ENCODE results near the gene GRAMD2B.
"Not testable (repeated sequence)": the region's sequence is repeated elsewhere in the genome, so short reads cannot be mapped to it uniquely, and the experiment has no call there.

GRAMD2B gene

GRCh38 chr5:126413856-126414255 lies 9.4 kb upstream of the GRAMD2B start:
- no peak for DNase-seq

DNA sequence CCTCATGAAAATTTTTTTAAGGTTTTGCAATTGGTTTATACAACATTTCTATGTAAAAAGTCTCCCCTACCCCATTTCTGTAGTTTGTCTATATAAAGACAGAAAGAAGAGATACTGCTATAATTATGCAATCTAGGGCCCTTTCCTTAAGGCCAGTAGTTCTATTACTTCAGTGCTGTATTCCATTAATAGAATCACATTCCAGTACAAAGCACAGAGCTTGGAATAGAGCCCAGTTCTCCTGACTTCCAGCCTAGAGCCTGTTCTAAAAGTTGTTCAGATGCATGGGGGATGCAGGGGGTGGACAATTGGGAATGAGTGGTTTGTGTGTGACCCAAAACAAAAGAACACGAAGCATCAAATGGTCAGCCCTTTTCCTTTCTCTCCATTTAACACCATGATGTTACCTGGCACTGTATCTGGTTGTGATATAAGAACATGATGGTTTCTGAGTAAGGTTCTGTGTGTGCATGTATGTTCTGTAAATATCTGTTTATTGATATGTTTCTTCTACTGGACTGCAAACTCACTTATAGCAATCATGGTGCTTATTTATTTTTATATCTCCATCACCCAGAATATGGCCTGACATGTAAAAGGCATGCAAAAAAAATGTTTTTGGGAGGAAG lies 8.2 kb upstream of the GRAMD2B start:
- DNase-seq, result no peak

DNA sequence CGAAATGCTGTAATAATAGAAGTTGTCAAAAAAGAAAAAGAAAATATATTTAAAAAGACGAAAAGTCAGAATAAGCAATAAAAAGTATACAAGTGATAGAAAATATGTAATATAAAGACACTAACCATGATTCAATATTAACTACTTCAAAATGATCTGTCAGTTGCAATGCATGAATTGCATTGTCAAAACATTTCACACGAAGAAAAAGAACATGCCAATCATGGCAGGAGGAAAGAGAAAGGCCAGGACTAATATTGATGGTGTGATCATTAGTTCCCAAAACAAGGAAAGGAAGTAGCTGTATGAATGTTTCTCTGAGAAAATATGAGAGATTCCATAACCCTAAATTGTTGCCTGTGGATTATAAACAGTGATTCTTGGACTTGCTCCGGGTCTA lies 7.4 kb upstream of the GRAMD2B start:
- DNase-seq, result no peak

GRCh38 chr5:126416266-126416925 lies 6.8 kb upstream of the GRAMD2B start:
- no peak for DNase-seq

DNA sequence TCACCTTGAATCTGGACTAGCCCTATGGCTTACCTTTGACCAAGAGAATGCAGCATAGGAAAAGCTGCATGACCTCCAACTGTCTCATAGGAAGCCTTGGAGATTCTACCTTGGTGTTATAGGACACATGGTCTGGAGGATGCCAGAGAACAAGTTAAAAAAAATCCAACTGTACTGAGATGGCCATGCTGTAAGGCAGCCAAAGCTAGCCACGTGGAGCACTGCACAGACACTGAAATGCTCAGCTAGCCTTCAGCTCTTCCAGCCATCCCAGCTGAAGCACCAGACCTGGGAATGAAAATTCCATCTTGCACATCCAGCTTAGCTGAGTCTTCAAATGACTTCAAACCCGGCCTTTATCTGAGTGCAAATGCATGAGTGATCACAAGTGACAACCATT lies 6.0 kb upstream of the GRAMD2B start:
- DNase-seq, result no peak

DNA sequence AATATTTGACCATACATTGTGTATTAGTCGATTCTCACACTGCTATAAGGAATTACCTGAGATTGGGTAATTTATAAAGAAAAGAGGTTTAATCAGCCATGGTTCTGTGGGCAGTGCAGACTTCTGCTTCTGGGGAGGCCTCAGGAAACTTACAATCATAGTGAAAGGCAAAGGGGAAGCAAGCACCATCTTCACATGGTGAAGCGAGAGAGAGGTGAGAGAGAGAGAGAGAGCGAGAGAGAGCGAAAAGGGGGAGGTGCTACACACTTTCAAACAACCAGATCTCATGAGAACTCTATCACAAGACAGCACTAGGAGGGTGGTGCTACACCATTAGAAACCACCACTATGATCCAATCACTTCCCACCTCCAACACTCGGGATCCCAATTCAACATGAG lies 4.1 kb upstream of the GRAMD2B start:
- no peak for DNase-seq

GRCh38 chr5:126428421-126428820 lies 5.2 kb downstream of the GRAMD2B start:
- no peak for DNase-seq

DNA sequence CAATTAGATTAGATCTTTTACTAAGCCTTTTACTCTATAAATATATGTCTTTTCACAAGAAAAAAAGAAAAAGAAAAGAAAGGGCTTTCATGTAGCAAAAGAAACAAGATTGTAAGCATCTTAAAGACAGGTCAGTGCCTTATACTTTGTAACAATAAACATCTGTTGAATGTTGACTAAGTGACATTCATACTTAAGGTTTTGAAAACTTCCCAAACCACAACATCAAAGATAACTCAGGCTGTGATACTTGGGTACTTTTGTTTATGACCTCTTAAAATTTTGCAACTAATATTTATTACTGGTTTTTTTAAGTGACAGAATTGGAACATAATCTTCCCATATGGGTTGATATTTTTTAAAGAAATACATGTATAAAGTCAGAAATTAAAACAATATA lies 7.4 kb downstream of the GRAMD2B start:
- no peak for DNase-seq

- no peak for DNase-seq
These were observed 10.5 kb downstream of the GRAMD2B start for GRCh38 chr5:126433701-126434100.

GRCh38 chr5:126435261-126435660 lies 12.1 kb downstream of the GRAMD2B start:
- no peak for DNase-seq

DNA sequence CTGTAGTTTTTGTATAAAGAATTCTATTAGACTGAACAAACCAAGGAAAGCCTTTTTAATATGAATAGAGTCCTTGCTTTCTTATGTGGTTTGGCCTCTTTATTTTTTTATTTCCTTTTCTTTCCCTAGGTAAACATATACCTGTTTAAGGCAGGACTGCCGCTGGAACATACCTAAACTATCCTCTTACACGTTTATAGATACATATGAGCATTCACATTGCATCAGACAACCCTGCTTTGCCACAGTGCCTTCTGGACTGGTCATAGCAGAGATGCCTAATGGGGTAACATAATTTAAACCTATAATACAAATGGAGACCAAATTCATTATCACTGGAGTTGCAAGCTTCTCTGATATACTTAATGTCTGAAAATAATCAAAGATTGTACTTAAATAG lies 12.5 kb downstream of the GRAMD2B start:
- no peak for DNase-seq

DNA sequence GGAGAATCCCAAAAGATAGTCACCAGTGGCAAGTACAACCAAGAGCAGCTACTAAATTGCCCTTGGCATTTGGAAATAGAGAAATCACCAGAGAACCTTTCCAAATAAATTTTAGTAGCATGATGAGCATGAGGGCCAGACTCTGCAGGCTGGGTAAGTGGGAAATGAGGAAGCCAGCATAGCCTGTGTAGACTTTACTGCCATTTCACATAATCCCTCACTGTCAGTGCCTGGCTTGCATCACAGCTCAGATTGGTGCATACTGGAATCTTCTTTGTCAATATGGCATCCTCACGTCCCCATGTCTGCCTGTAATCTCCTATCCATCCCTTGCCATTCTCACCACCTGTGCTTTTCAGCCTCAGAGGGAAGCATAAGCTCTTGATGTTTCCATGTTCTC lies 14.5 kb downstream of the GRAMD2B start:
- no peak for DNase-seq

- DNase-seq, result peak; percentile 17
These were observed 15.1 kb downstream of the GRAMD2B start for GRCh38 chr5:126438267-126438666.

DNA sequence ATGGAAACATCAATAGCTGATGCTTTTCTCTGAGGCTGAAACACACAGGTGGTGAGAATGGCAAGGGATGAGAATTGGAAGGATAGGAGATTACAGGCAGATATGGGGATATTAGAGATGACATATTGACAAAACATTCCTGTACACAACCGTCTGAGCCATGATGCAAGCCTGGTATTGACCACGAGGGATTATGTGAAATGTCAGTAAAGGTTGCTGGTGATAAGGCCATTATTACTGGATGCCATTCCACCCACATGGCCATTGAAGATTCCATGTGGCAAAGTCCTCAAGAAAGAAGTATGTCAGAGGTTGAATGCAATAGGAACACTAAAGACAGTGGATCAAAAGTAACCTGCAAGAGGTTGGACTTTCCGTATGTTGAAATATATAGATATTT lies 15.7 kb downstream of the GRAMD2B start:
- no peak for DNase-seq

GRCh38 chr5:126439724-126440123 lies 16.5 kb downstream of the GRAMD2B start:
- not testable (repeated sequence) for DNase-seq

- no peak for DNase-seq
These were observed 18.0 kb downstream of the GRAMD2B start for GRCh38 chr5:126441230-126441629.

DNA sequence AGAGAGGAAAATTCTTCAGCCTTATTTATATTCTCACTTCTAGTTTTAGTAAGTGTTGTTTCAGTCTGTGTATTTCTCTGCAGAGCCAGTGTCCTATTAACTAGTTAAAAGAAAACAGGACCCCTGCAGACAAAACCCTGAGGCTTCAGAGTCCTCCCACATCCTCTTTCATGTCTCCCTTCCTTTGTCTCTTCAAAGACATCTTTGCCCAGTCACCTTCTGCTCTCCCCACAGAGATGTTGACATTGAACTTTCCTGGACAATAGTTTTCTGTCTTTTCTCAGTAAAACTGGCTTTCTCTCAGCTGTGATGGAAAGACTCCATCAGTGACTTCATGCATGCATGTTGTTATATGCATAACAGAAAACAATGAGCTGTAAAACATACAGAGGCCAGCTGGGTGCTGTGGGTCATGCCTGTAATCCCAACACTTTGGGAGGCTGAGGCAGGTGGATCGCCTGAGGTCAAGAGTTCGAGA lies 20.2 kb downstream of the GRAMD2B start:
- peak; percentile 14 for DNase-seq

DNA sequence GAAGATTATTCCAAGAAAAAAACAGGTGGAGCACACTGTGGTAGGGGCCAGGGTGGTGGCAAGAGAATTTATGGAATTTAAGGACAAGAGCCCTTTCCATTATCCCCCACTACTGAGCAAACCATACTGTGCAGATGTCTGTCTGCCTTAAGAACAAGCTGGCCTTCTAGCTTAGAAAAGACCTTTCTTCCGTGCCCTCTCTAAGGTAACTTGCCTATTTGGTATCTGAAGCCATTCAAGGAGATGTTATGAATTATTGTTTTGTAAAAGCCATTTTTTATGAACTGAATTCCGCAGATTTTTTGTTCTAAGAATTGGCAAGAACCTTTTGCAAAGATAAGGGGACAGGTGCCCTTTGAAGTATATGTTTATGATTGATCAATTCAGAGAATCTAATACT lies 20.9 kb downstream of the GRAMD2B start:
- no peak for DNase-seq

- DNase-seq, result no peak
These were observed 22.4 kb downstream of the GRAMD2B start for GRCh38 chr5:126445502-126446174.

DNA sequence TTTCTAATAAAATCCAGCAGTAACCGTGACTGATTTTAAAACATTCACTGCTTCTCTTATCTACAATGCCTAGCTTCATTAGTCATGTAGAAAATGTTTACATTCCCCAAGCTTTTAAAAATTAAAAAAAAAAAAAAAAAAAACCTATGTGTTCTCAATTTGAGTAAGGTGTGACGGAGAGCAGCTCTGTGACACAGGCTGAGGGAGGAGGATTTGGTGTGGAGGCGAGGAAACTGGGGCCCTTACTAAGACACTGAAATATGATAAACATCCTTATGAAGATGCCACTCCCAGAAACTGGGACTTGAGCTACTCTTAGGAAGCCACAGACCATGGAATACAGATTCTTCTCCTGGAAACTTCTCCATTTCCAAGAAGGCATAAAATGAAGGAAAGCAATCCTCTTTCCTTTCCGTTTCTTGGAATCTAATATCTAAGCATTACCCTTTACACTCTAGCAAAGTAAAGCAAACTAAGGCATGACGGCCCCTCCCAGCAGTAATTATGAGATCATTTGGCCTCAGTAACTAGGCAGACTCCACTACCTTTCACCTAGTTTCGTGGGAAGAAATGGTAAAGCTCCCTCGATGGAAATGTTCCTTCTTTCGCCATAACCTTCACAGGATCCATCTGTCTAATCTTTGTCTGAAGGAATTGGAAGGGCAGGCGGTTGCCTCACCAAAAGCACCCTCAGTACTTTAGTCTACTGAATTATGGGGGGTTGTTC lies 23.5 kb downstream of the GRAMD2B start:
- DNase-seq, result peak; percentile 76

DNA sequence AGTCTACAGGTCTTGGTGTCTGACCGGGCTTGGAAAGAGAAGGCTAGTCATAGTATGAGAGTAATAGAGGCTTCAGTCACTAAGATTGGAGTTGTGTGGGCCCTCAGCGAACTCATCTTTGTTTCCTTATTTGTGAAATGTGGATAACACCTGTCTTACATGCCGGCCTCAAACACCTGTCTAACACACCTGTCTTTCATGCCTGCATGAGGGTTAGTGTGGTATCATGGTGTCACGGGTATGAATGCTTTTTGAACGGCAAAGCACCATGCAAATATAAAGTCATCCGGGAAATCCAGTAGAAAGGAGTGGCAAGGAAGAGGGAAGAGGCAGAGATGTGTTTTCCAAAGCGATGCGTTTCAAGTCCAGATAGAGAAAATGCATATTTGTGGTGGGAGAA lies 25.5 kb downstream of the GRAMD2B start:
- no peak for DNase-seq

DNA sequence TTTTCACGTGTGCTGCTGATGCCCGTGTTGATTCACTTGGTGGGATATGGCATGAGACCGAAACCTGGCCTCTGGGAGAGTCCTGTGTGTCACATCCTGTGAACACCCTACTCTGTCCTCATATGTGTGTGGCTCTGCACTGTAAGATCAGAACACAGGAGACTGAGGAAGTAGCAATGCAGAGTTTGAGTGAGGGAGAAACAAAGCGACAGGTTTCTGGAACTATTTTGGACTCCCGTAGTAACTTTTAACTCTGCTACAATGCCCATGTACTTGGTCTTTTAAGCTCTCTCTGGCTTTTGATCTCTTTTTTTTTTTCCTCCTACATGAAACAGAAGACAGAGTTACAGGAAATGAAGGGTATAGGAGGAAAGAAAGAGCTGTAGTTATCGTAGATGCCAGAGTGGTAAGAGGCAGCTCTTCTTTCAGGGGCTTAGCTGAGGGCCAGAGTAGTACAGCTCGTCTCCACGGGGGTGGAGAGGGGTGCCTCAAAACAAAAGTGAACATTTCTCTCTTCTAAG lies 26.6 kb downstream of the GRAMD2B start:
- peak; percentile 79 for DNase-seq

GRCh38 chr5:126450346-126450745 lies 27.1 kb downstream of the GRAMD2B start:
- no peak for DNase-seq

Data from activated CD4-positive, alpha-beta T cell treated with anti-CD3 and anti-CD28 coated beads for 48 hours (primary cell).